Measurements from ENCODE around the gene TMEM117. TPM values are rescaled to one million over a fixed set of nuclear protein-coding genes. Genes with fewer than 3 reads are reported as not detected.
"Not testable (repeated sequence)": the region's sequence is repeated elsewhere in the genome, so short reads cannot be mapped to it uniquely, and the experiment has no call there.

Gene TMEM117
- total RNA-seq, 1 experiment from 2014 or later = 0.90 TPM

DNA sequence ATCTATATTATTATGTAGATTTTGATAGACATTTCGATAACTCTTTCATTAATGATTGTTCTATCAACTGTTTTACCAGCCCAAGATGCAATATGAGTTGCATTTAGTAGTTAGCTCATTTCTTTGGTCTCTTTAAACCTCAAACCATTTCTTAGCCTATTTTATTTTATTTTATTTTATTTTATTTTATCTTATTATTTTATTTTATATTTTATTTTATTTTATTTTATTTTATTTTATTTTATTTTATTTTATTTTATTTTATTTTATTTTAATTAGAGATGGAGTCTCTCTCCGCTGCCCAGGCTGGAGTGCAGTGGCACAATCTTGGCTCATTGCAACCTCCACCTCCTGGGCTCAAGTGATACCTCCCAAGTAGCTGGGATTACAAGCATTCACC is 191.0 kb downstream of the TMEM117 start:
- not testable (repeated sequence) for H3K4me3 ChIP-seq (ENCODE audit: insufficient read depth, low read depth, low read length); DNase-seq; H3K27me3 ChIP-seq (ENCODE audit: control insufficient read depth, insufficient read depth, low read length); H3K36me3 ChIP-seq (replicated peaks; ENCODE audit: control insufficient read depth, insufficient read depth, low read length)

DNA sequence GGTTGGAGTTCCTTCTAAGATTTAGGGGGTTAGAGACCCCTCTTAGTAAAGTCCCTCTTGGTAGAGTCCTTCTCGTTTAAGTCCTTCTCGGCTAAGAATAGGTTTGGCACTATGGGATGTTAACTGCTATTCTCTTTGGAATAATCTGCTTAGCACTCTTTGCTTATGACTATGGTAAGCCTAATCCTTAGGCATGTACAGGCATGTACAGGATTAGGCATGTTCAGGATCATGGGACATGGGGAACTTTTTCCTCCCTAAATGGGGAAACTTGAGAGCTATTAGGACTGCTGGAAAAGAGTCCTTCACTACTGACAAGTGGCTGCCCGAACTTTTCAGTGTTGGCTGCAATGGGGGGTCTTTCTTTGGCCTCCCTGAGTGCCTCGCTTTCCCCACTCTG is 193.3 kb downstream of the TMEM117 start:
- no peaks in the 10 kb centered on the region for H3K27me3 ChIP-seq (ENCODE audit: control insufficient read depth, insufficient read depth, low read length)
- DNase-seq = no peak
- no peak overlapping the region for H3K4me3 ChIP-seq (ENCODE audit: insufficient read depth, low read depth, low read length)
- no peaks in the 10 kb centered on the region for H3K36me3 ChIP-seq (replicated peaks; ENCODE audit: control insufficient read depth, insufficient read depth, low read length)

DNA sequence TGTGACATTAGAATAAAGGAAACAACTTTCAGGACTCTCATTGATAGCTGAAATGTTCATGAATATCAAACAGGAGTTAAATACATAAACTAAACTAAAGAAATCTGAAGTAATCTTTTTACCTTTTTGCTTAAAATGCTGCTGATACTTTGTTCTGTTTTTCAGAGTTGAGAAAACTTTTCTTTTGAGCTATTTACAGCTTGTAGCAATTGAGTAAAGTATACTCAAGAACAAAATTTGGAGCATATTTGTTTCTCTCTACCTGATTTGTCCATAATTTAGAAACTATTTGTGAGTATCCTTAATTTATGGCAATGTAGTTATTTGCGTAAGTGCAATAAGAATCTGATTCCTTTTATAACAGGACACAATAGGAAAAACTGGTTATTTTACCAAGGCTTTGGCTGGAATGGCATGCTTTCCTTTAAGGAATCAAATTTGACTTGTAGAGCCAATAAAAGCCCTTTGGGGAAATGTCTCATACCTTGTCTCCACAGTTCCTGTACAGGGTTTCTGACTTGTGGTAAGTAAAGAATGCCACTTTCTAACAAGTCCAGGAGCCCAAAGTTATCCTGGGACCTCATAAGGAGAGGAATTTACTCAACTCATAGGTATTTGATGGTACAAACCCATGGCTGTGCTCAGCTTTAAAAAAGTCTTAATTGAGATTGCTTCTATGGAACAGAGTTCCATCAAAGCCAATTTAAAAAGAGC is 195.7 kb downstream of the TMEM117 start:
- H3K27me3 ChIP-seq (ENCODE audit: control insufficient read depth, insufficient read depth, low read length) = no peaks in the 10 kb centered on the region
- no peak for DNase-seq
- no peak overlapping the region for H3K4me3 ChIP-seq (ENCODE audit: insufficient read depth, low read depth, low read length)
- no peaks in the 10 kb centered on the region for H3K36me3 ChIP-seq (replicated peaks; ENCODE audit: control insufficient read depth, insufficient read depth, low read length)

DNA sequence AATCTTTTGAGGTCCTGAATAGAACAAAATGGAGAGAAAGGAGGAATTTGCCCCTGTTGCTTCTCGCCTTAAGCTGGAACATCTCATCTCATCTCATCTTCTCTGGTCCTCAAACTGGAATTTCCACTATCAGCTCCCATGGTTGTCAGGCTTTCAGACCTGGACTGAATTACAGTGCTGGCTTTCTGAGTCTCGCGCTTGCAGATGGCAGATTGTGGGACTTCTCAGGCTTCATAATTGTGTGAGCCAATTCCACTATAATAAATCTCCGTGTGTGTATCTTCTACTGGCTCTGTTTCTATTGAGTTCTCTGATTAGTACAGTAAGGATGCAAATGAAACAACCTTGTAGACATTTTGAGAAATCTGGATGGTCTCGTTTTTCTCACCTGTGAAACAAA is 199.0 kb downstream of the TMEM117 start:
- DNase-seq = no peak
- Histone ChIP-seq H3K4me3 (ENCODE audit: insufficient read depth, low read depth, low read length) (no peak overlapping the region), H3K36me3 (replicated peaks; ENCODE audit: control insufficient read depth, insufficient read depth, low read length) (no peaks in the 10 kb centered on the region), H3K27me3 (ENCODE audit: control insufficient read depth, insufficient read depth, low read length) (no peaks in the 10 kb centered on the region)

DNA sequence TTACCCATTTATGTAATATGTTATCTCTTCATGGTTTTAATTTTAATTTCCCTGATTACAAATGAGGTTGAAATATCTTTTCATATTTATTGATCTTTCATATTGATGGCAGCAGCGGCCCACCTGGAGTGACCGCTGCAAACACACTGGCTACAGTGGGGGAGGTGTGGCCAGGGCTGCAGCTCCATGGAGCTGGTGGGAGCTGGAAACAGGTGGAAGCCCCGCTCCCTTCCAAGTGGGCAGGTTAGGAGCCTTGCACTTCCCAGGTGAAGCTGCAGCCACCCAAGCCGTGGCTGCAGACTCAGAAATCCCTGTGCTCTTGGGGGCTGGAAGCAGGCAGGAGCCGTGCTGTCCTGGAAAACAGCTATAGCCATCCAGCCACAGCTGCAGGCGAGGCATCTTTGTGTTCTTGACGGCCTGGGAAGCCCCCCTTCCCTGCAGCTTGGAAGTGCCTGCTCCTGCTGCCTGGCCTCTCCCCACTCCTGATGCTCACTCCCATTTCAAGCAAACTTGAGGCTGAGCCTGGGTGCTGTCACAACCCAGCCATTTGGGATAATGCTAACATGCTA is 201.1 kb downstream of the TMEM117 start:
- DNase-seq = no peak
- Histone ChIP-seq H3K36me3 (replicated peaks; ENCODE audit: control insufficient read depth, insufficient read depth, low read length) (no peaks in the 10 kb centered on the region), H3K27me3 (ENCODE audit: control insufficient read depth, insufficient read depth, low read length) (no peaks in the 10 kb centered on the region), H3K4me3 (ENCODE audit: insufficient read depth, low read depth, low read length) (no peak overlapping the region)

DNA sequence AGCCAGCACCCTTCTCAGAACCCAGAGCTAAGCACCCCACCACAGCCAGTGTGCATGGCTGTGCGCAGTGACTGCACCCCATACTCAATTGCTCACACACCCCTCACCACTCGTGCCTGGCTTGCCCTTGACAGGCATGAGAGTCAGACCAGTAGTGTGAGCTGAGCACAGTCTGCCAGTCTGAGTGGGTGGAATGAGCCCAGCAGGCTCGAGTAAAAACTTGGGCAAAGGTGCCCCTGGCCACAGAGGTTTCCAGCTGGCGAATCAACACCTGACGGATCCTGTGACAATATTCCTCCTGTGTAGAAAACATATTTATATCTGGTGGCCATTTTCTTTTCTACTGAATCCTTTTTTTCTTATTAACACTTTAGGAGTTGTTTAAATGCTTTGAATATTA is 202.5 kb downstream of the TMEM117 start:
- Histone ChIP-seq H3K27me3 (ENCODE audit: control insufficient read depth, insufficient read depth, low read length) (no peaks in the 10 kb centered on the region), H3K36me3 (replicated peaks; ENCODE audit: control insufficient read depth, insufficient read depth, low read length) (no peaks in the 10 kb centered on the region), H3K4me3 (ENCODE audit: insufficient read depth, low read depth, low read length) (no peak overlapping the region)
- no peak for DNase-seq

DNA sequence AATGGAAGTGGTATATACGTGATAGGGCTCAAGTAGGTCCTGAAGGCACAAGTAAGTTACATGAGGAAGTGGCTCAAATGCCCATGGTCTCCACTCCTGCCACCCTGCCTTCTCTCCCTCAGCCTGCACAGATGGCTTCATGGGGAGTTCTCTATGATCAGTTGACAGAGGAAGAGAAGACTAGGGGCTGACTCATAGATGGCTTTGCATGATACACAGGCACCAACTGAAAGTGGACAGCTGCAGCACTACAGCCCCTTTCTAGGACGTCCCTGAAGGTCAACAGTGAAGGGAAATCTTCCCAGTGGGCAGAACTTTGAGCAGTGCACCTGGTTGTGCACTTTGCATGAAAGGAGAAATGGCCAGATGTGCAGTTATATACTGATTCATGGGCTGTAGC is 208.6 kb downstream of the TMEM117 start:
- H3K36me3 ChIP-seq (replicated peaks; ENCODE audit: control insufficient read depth, insufficient read depth, low read length); H3K4me3 ChIP-seq (ENCODE audit: insufficient read depth, low read depth, low read length); DNase-seq; H3K27me3 ChIP-seq (ENCODE audit: control insufficient read depth, insufficient read depth, low read length): not testable (repeated sequence)

DNA sequence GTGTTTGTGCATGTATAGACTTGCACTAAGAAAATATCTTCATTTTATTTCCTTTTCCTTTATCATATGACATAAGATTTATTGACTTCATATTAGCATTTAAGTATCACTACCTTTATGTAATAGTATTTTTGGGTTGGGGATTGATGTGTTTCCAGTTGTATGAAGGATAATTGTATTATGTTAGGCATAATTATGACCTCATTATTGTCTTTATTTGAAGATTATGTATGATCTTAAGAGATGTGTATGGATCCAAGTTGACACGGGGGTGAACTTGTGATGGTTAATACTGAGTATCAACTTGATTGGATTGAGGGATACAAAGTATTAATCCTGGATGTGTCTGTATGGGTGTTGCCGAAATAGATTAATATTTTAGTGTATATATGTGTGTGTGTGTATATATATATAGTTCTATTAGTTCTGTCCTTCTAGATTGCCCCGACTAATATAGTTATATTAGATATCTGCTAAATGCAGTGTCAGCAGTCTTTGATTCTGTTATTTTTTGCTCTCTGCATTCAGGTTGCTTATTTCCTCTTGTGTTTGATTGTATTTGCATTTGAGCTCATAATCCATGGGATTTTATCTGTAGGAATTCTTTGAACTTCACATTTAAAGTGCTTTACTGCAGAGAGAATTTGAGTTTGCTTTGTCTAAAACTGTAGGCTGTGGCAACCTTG is 211.0 kb downstream of the TMEM117 start:
- no peak for DNase-seq
- Histone ChIP-seq H3K36me3 (replicated peaks; ENCODE audit: control insufficient read depth, insufficient read depth, low read length) (no peaks in the 10 kb centered on the region), H3K4me3 (ENCODE audit: insufficient read depth, low read depth, low read length) (no peak overlapping the region), H3K27me3 (ENCODE audit: control insufficient read depth, insufficient read depth, low read length) (no peaks in the 10 kb centered on the region)

DNA sequence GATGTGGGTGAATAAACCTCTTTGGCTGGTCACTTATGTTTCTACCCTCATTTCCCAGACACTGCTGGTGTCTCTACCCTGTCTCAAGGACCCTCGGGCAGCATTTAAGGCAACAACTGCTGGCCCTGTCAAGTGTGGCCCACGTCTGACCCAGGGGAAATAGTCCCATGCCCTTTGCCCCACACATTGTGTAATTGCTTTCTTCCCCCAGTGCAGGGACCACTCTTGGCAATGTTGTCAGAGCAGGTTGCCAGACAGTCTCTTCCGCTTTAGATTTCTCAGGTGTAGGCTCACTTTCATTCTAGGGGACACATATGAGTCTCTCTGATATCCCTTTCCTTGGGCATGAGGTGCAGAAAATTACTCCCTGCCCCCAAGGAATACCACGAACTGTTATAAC is 216.7 kb downstream of the TMEM117 start:
- no peaks in the 10 kb centered on the region for H3K36me3 ChIP-seq (replicated peaks; ENCODE audit: control insufficient read depth, insufficient read depth, low read length)
- no peaks in the 10 kb centered on the region for H3K27me3 ChIP-seq (ENCODE audit: control insufficient read depth, insufficient read depth, low read length)
- H3K4me3 ChIP-seq (ENCODE audit: insufficient read depth, low read depth, low read length) = no peak overlapping the region
- DNase-seq = no peak

DNA sequence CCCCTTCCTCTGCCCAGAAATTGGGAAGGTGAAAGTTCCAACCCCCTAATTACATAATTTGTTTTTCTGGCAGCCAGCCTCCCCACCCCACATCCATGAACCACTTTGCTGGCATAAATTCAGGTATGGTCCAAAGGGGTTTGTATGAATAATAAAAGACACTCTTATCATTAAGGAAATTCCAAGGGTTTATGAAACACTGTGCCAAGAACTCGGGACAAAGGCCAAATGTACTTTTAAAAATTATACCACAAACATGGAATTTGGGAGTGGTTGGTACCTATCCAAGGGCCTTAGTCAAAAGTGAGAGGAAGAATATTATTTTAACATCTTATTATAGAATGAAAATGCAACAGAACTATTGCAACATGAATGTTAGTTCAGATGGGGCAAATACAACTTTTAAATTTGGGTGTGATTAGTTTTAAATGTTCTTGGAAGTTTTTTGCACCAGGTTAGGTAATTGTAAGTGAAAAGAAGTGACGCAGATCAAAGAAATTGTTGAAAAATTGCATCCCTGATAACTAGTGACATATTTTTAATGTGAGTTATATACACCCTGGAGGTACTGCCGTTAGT is 217.8 kb downstream of the TMEM117 start:
- no peak for DNase-seq
- Histone ChIP-seq H3K36me3 (replicated peaks; ENCODE audit: control insufficient read depth, insufficient read depth, low read length) (no peaks in the 10 kb centered on the region), H3K27me3 (ENCODE audit: control insufficient read depth, insufficient read depth, low read length) (no peaks in the 10 kb centered on the region), H3K4me3 (ENCODE audit: insufficient read depth, low read depth, low read length) (no peak overlapping the region)

DNA sequence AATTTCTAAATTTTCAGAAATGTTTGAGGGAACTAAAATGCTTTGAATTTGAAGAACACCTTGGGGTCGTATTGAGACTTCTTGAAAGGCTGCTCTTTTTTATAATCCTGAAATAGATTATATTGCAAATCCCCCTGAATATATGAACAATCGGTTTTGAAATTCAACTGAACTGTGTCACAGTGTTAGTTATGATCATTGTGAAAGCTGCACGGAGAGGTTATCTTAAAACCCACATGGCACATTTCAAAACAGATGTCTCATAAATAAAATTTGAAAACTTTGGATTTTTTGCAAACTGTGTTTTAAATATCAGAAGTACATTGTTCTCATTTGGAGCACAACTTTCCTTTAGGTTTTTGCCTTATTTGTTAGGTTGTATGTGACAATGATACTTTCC is 218.4 kb downstream of the TMEM117 start:
- Histone ChIP-seq H3K36me3 (replicated peaks; ENCODE audit: control insufficient read depth, insufficient read depth, low read length) (no peaks in the 10 kb centered on the region), H3K4me3 (ENCODE audit: insufficient read depth, low read depth, low read length) (no peak overlapping the region), H3K27me3 (ENCODE audit: control insufficient read depth, insufficient read depth, low read length) (no peaks in the 10 kb centered on the region)
- DNase-seq = no peak

DNA sequence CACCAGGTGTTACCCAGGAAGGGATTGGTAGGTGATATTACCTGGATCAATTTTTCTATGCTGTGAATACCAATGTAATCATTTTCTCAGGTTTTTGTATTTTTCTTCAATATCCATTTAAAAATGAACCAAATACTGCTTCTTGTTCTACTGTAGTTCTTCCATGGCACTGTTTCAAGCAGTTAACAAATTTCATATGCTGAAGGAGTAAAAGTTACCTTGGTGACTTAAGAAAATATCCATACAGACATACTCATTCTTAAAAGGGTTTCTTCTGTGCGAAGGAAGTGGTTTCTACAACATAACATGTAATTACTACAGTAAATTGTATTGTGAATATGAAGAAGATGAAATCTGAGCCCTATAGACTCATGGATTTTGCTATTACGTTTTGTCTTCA is 222.5 kb downstream of the TMEM117 start:
- DNase-seq = no peak
- Histone ChIP-seq H3K27me3 (ENCODE audit: control insufficient read depth, insufficient read depth, low read length) (no peaks in the 10 kb centered on the region), H3K36me3 (replicated peaks; ENCODE audit: control insufficient read depth, insufficient read depth, low read length) (no peaks in the 10 kb centered on the region), H3K4me3 (ENCODE audit: insufficient read depth, low read depth, low read length) (no peak overlapping the region)

DNA sequence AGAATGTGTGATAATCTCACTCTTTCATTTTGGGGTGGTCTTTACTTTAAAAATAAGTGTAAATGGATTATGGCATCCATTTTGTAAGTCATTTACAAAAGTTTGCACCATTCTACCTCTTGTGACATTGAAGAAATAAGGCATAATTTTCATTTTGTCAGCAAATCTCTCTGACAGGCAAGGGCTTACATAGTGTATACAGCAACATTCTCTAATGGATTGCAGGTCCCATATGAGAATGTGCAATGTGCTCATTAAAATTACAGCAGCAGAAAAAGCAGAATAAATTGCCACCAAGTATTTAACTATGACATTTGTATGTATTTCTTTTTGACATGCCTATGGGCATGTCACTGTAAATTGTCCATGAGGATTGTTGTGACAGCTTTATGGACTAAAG is 223.6 kb downstream of the TMEM117 start:
- Histone ChIP-seq H3K27me3 (ENCODE audit: control insufficient read depth, insufficient read depth, low read length) (no peaks in the 10 kb centered on the region), H3K36me3 (replicated peaks; ENCODE audit: control insufficient read depth, insufficient read depth, low read length) (no peaks in the 10 kb centered on the region), H3K4me3 (ENCODE audit: insufficient read depth, low read depth, low read length) (no peak overlapping the region)
- no peak for DNase-seq

DNA sequence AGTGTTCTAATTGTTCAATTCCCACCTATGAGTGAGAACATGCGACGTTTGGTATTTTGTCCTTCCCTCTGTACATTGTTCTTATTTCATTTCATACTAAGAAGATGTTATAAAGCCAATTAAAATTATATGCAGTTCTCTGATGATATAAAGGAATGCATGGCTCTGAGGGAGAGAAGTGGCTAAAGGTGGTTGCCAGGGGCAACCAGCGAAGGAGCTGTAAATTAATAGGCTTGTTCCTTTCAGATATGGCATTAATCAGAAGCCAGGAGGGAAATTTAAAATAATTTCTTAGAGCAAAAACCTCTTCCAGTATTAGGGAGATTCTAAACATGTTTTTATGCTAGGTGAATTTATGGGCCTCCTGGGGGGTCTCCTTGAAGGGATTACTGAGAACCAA is 227.8 kb downstream of the TMEM117 start:
- Histone ChIP-seq H3K27me3 (ENCODE audit: control insufficient read depth, insufficient read depth, low read length) (no peaks in the 10 kb centered on the region), H3K4me3 (ENCODE audit: insufficient read depth, low read depth, low read length) (no peak overlapping the region), H3K36me3 (replicated peaks; ENCODE audit: control insufficient read depth, insufficient read depth, low read length) (no peaks in the 10 kb centered on the region)

DNA sequence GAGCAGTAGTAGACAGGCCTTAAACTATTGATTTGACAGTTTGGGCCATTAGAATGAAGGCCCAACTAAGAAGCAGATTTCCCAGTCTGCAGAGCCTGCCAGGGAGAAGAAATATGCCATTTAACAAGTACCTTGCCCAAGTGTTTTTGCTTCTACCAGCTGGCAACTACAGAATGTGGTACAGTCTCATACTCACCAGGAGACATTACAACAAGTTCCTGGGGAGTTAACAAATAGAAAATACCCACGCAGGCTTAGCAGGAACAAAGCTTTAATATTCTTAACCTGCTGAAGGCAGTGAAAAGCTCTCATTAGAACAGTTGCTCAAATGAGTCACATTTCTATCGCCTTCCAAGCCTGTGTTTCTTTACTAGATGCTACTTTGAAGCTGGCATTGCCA is 241.0 kb downstream of the TMEM117 start:
- Histone ChIP-seq H3K36me3 (replicated peaks; ENCODE audit: control insufficient read depth, insufficient read depth, low read length) (no peaks in the 10 kb centered on the region), H3K4me3 (ENCODE audit: insufficient read depth, low read depth, low read length) (no peak overlapping the region), H3K27me3 (ENCODE audit: control insufficient read depth, insufficient read depth, low read length) (no peaks in the 10 kb centered on the region)
- DNase-seq = no peak

More for the DNA sequence above, 227.8 kb downstream of the TMEM117 start:
- DNase-seq = no peak
